ENCODE data around the gene HOGA1.
"Not testable (repeated sequence)": the region's sequence is repeated elsewhere in the genome, so short reads cannot be mapped to it uniquely, and the experiment has no call there.

HOGA1 gene

DNA sequence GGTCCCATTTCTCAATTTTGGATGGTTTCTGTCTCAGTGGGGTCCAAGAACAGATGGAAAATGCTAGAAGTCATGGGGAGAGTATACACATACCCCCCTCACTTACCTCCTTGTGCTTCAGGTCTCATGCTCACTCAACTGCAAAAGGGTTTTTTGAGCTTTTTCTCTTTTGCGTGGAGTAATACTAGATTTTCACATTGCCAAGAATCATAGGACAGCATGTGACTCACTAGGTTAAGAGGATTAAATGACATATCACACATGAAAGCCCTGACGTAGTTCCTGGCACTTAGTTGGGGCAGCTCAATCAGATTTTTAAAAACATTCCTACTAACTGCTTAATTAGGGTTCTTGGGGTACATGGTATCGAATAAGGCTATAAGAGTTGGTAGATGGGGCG lies 60.7 kb downstream of the HOGA1 start:
- no peak for DNase-seq (ENCODE audit: low spot score)
- FAIRE-seq: no peak

DNA sequence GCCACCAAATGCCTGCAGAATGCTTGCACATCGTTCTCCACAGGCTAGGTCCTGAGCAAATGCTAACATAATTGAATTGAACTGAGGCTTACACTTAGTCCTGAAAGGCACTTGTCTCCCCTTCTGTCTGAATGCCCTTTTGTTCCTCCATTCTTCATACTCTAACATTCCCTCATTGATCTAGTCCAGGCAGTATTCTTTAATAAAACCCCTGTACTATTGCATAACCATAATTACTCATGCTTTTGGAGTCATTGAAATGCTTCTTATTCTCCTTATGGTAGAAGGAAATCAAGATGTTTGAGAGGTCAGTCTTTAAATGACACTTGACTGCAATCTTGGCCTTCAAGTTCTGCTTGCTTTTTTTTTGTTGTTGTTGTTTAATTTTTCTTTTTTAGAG lies 63.4 kb downstream of the HOGA1 start:
- FAIRE-seq: no peak
- no peak for DNase-seq (ENCODE audit: low spot score)

DNA sequence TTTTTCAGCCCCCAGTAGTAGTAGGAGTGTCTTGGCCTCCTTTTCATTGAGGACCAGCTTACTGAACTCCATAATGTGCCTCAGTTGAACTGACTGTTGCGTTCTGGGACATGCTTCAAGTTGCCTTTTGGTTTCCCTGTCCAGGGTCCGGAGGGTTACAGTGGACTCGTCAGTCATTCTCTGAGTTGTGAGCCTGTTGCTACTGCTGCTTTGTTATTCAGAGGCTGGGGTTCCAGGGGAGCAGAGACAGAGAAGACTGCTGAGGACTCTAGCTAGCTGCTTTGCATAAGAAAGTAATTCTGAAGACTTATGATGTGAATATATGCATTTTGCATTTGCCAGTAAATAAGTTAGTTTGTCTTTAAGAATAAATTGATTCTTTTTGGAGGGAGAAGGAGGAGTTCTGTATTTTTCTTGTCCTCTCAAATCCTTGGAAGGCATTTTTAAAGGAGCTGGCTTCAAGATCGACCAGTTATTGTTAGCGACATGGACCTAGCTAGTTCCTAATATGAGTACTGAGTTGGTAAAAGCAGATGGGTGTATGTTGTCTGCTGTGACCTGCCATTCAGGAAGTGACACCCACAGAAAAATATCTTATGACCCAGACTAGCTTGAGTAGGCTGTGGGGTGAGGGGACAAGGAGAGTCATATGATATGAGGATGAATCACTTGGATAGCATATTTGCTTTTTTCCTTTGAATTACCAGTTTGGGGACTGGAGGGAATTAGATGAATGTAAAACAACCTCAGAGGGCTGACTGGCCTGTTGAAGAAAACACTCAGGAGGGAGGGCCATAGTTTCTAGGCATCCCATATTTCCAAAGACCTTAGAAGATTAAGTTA lies 64.6 kb downstream of the HOGA1 start:
- peak; percentile 92 for FAIRE-seq
- peak; percentile 89 for DNase-seq (ENCODE audit: low spot score)

DNA sequence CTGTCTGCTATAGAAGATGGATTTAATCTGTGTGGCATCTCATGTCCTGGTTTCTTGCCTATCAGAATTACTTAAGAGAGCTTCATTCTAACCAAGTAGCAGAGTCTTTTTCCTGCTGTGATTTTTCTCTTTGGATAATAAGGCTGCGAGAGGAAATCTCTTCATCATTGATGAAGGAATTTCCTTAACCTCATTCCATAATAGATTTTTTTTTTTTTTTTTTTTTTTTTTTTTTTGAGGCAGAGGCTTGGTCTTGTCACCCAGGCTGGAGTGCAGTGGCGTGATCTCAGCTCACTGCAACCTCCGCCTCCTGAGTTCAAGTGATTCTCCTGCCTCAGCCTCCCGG lies 65.2 kb downstream of the HOGA1 start:
- DNase-seq (ENCODE audit: low spot score); FAIRE-seq: not testable (repeated sequence)

DNA sequence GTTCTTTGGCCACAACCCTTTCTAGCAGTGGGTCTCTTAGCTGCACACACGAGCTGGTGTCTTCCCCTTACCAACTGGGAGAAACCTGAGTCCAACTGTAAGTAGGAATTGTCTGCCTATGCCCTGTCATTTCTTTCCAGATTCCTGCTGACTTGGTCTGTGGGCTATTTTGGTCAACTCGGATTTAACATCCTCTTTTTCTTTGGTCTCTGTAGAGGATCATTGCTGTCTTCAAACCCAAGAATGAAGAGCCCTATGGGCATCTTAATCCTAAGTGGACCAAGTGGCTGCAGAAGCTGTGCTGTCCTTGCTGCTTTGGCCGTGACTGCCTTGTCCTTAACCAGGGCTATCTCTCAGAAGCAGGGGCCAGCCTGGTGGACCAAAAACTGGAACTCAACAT lies 66.5 kb downstream of the HOGA1 start:
- FAIRE-seq (no peak), DNase-seq (ENCODE audit: low spot score) (no peak)

DNA sequence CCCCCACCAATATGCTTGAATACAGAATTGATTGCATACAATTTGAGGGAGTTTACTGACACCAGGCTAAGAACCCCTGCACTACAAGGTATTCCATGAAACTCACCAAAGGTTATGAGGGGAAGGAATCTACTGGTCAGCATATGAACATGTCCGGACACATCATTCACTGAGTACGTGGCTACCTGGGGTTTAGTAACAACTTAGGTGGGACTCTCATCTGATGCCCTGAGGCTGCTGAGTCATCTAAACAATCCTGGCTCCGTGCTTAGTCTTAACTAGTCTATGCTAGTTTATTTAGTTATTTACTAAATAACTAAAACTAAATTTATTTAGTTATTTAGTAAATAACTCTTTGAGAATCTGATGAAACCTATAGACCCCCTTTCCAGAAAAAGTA lies 67.6 kb downstream of the HOGA1 start:
- FAIRE-seq (no peak), DNase-seq (ENCODE audit: low spot score) (no peak)

DNA sequence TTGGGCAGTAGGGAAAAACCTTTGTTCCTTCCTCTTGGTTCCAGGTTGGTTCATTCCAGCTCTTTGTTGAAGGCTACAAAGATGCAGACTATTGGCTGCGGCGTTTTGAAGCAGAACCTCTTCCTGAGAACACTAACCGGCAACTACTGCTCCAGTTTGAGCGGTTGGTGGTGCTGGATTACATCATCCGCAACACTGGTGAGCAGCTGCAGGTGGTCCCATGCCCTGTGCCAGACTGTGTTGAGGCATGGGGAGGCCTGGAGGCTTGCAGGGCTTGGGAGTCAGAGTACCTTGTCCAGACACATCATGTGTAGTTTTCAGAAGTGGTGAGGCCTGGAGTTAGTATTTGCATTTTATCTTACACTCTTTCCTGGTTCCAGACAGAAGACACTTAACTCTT lies 72.6 kb downstream of the HOGA1 start:
- no peak for DNase-seq (ENCODE audit: low spot score)
- FAIRE-seq: no peak

DNA sequence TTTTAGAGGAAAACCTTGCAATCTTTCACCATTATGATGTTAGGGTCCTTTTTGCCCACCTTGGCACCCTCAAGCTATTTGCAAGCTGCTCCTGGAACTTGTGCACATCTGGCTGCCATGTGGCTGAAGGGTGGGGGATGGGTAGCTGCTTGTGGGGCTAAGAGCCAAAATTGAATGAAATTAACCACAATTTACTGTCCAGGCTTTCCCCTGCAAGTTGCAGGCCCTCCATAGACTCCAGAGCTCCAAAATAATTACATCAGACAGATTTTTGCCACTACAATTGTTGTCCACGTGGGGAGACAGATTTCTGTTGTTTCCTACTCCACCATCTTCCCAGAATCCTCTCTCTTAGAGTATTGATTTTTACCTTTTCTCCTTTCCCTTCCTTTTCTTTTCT lies 75.4 kb downstream of the HOGA1 start:
- DNase-seq (ENCODE audit: low spot score): no peak
- FAIRE-seq: no peak
